Neuronal stem cell (in vitro differentiated cells): ENCODE data around the gene CDH11.

ENCODE experiments used
- DNase-seq: peaks from one replicate; pipeline ENCODE4 v3.0.0-alpha.2; 2013; ENCODE audit warnings: low spot score
- H2AFZ ChIP-seq: one replicate; pipeline ENCODE4 v1.6.1; 2013; ENCODE audit warnings: mild to moderate bottlenecking, low read length, inconsistent platforms
- H2AK5ac ChIP-seq: 2 replicates; pipeline ENCODE4 v1.6.1; 2013; ENCODE audit warnings: low read depth, mild to moderate bottlenecking, inconsistent platforms, low read length, moderate library complexity, mixed read lengths
- H2BK120ac ChIP-seq: 2 replicates; pipeline ENCODE4 v1.6.1; 2013; ENCODE audit warnings: low read depth, mild to moderate bottlenecking, inconsistent platforms, low read length, moderate library complexity, mixed read lengths
- H2BK12ac ChIP-seq: one replicate; pipeline ENCODE4 v1.6.1; 2013; ENCODE audit warnings: low read length, inconsistent platforms
- H2BK15ac ChIP-seq: 2 replicates; pipeline ENCODE4 v1.6.1; 2013; ENCODE audit warnings: mild to moderate bottlenecking, low read length, inconsistent platforms, mixed read lengths
- H2BK5ac ChIP-seq: one replicate; pipeline ENCODE4 v1.6.1; 2013; ENCODE audit warnings: inconsistent platforms, mild to moderate bottlenecking, low read length, moderate library complexity
- H3K14ac ChIP-seq: one replicate; pipeline ENCODE4 v1.6.1; 2013; ENCODE audit warnings: low read length, inconsistent platforms
- H3K18ac ChIP-seq: 2 replicates; pipeline ENCODE4 v1.6.1; 2013; ENCODE audit warnings: low read length, inconsistent platforms
- H3K23ac ChIP-seq: 2 replicates; pipeline ENCODE4 v1.6.1; 2013; ENCODE audit warnings: low read depth, mild to moderate bottlenecking, mixed read lengths, low read length, inconsistent platforms; ENCODE audit not compliant: poor library complexity
- H3K27ac ChIP-seq: replicated peaks from 3 replicates; pipeline ENCODE4 v1.5.1; 2013; ENCODE audit warnings: low read length, inconsistent platforms
- H3K27me3 ChIP-seq, 3 experiments: 2 replicates each; pipeline ENCODE4 v1.6.1; 2013; ENCODE audit warnings: low read length in 3 of 3, mild to moderate bottlenecking in 2 of 3, inconsistent platforms in 1 of 3, low read depth in 1 of 3, mixed read lengths in 1 of 3, moderate library complexity in 1 of 3; ENCODE audit not compliant: control insufficient read depth in 3 of 3, insufficient read depth in 3 of 3
- H3K36me3 ChIP-seq, 2 donors: replicated peaks in 1 of 2; 2 replicates each; pipeline ENCODE4 v1.6.1; 2013; ENCODE audit warnings: low read length in 2 of 2; ENCODE audit not compliant: control insufficient read depth in 2 of 2, insufficient read depth in 2 of 2
- H3K4ac ChIP-seq: 2 replicates; pipeline ENCODE4 v1.6.1; 2013; ENCODE audit warnings: inconsistent platforms, mild to moderate bottlenecking, low read length, moderate library complexity
- H3K4me1 ChIP-seq, 2 donors: 1 replicate in 1 of 2; 2 replicates in 1 of 2; pipeline ENCODE4 v1.6.1; 2013; ENCODE audit warnings: low read length in 2 of 2, low read depth in 1 of 2; ENCODE audit not compliant: control insufficient read depth in 2 of 2, insufficient read depth in 1 of 2
- H3K4me2 ChIP-seq: one replicate; pipeline ENCODE4 v1.6.1; 2013; ENCODE audit warnings: mild to moderate bottlenecking, low read length, inconsistent platforms; ENCODE audit not compliant: insufficient read depth, poor library complexity, severe bottlenecking
- H3K4me3 ChIP-seq, 2 donors: 2 replicates each; pipeline ENCODE4 v1.5.1; 2013; ENCODE audit warnings: low read length in 2 of 2, mild to moderate bottlenecking in 2 of 2, inconsistent platforms in 1 of 2, moderate library complexity in 1 of 2
- H3K79me1 ChIP-seq: one replicate; pipeline ENCODE4 v1.6.1; 2013; ENCODE audit warnings: low read depth, mild to moderate bottlenecking, inconsistent platforms, low read length, moderate library complexity
- H3K9ac ChIP-seq: one replicate; pipeline ENCODE4 v1.6.1; 2013; ENCODE audit warnings: mild to moderate bottlenecking, low read depth, low read length, inconsistent platforms; ENCODE audit not compliant: poor library complexity
- H3K9me3 ChIP-seq, 2 donors: replicated peaks in 1 of 2; 2 replicates each; pipeline versions ENCODE3 to v1.6.1; 2013; ENCODE audit warnings: low read length in 2 of 2, mild to moderate bottlenecking in 2 of 2, inconsistent platforms in 1 of 2, low read depth in 1 of 2, mixed read lengths in 1 of 2, moderate library complexity in 1 of 2; ENCODE audit not compliant: control insufficient read depth in 2 of 2, insufficient read depth in 1 of 2
- H4K8ac ChIP-seq: one replicate; pipeline ENCODE4 v1.6.1; 2013; ENCODE audit warnings: low read depth, mild to moderate bottlenecking, inconsistent platforms, low read length, moderate library complexity
- H4K91ac ChIP-seq: one replicate; pipeline ENCODE4 v1.6.1; 2013; ENCODE audit warnings: low read length, low read depth, mild to moderate bottlenecking, inconsistent platforms; ENCODE audit not compliant: poor library complexity
- WGBS, 2 donors: extraction: QIAGEN DNeasy Blood & Tissue Kit; methylation state at CpG; one replicate each; pipeline ENCODE4 v1.1.7; 2013; ENCODE audit warnings: missing lambda C conversion rate in 2 of 2, mixed read lengths in 1 of 2; ENCODE audit not compliant: insufficient read length in 2 of 2, insufficient replicate concordance in 1 of 2; ENCODE audit errors: extremely low coverage in 2 of 2; 5-methylcytosine and 5-hydroxymethylcytosine counted together

The CDH11 gene

GRCh38 chr16:64997751-64998150 lies 124.1 kb downstream of the CDH11 start:
- Histone ChIP-seq H3K9ac (no peak overlapping the region), H3K27me3 (no peaks in the 10 kb centered on the region), H2AFZ (no peak overlapping the region), H3K23ac (no peak overlapping the region), H3K4me1 (no peaks in the 10 kb centered on the region), H3K9me3 (no peaks in the 10 kb centered on the region), H2BK12ac (no peak overlapping the region), H2AK5ac (no peak overlapping the region), H3K4me3 (no peak overlapping the region), H3K27ac (no peak overlapping the region), H3K14ac (no peak overlapping the region), H2BK5ac (no peak overlapping the region), H4K8ac (no peak overlapping the region), H3K79me1 (peaks cover 3% of the 10 kb centered on the region), H2BK15ac (no peak overlapping the region), H3K18ac (no peak overlapping the region), H4K91ac (no peak overlapping the region), H3K36me3 (peaks cover 0 to 21% of the 10 kb centered on the region in 2 donors), H3K4ac (no peak overlapping the region), H3K4me2 (no peak overlapping the region), H2BK120ac (no peak overlapping the region)
- DNase-seq, result no peak
- no CpG with 5 or more reads among the region's 2 CpGs for WGBS, 2 donors

- Histone ChIP-seq H3K79me1 (peaks cover 3% of the 10 kb centered on the region), H3K4me1 (no peaks in the 10 kb centered on the region), H2BK120ac (no peak overlapping the region), H3K9me3 (no peaks in the 10 kb centered on the region), H3K4me2 (no peak overlapping the region), H3K27ac (no peak overlapping the region), H2BK15ac (no peak overlapping the region), H4K91ac (no peak overlapping the region), H3K23ac (no peak overlapping the region), H3K27me3 (no peaks in the 10 kb centered on the region), H2BK5ac (no peak overlapping the region), H4K8ac (no peak overlapping the region), H2AK5ac (no peak overlapping the region), H2AFZ (no peak overlapping the region), H3K4ac (no peak overlapping the region), H3K9ac (no peak overlapping the region), H3K18ac (no peak overlapping the region), H3K36me3 (peaks cover 0 to 23% of the 10 kb centered on the region in 2 donors), H2BK12ac (no peak overlapping the region), H3K14ac (no peak overlapping the region), H3K4me3 (no peak overlapping the region)
- no CpG with 5 or more reads among the region's 9 CpGs for WGBS, 2 donors
- no peak for DNase-seq
These were observed 124.7 kb downstream of the CDH11 start for GRCh38 chr16:64997121-64997520.

- no peaks in the 10 kb centered on the region for H3K4me1 ChIP-seq
- no peaks in the 10 kb centered on the region for H3K27me3 ChIP-seq
- H3K18ac ChIP-seq, result no peak overlapping the region
- no peak overlapping the region for H2BK120ac ChIP-seq
- peaks cover 3% of the 10 kb centered on the region for H3K79me1 ChIP-seq
- DNase-seq, result no peak
- no CpG with 5 or more reads among the region's 5 CpGs for WGBS, 2 donors
- no peak overlapping the region for H2BK12ac ChIP-seq
- no peak overlapping the region for H3K4ac ChIP-seq
- no peak overlapping the region for H2BK5ac ChIP-seq
- H2AFZ ChIP-seq, result no peak overlapping the region
- no peaks in the 10 kb centered on the region for H3K9me3 ChIP-seq
- no peak overlapping the region for H4K91ac ChIP-seq
- no peak overlapping the region for H3K23ac ChIP-seq
- no peak overlapping the region for H3K4me2 ChIP-seq
- no peak overlapping the region for H3K4me3 ChIP-seq
- no peak overlapping the region for H3K14ac ChIP-seq
- H2AK5ac ChIP-seq, result no peak overlapping the region
- peaks cover 0 to 25% of the 10 kb centered on the region in 2 donors for H3K36me3 ChIP-seq
- H4K8ac ChIP-seq, result no peak overlapping the region
- H3K9ac ChIP-seq, result no peak overlapping the region
- H3K27ac ChIP-seq, result no peak overlapping the region
- no peak overlapping the region for H2BK15ac ChIP-seq
These were observed 125.2 kb downstream of the CDH11 start for GRCh38 chr16:64996641-64997040.

GRCh38 chr16:64993464-64993863 lies 128.4 kb downstream of the CDH11 start:
- no peak overlapping the region for H2AK5ac ChIP-seq
- no peaks in the 10 kb centered on the region for H3K4me1 ChIP-seq
- H4K8ac ChIP-seq, result no peak overlapping the region
- no peak overlapping the region for H2AFZ ChIP-seq
- no peaks in the 10 kb centered on the region for H3K27me3 ChIP-seq
- no peak overlapping the region for H3K9ac ChIP-seq
- no peak overlapping the region for H3K23ac ChIP-seq
- H3K4me3 ChIP-seq, result no peak overlapping the region
- no CpG with 5 or more reads among the region's 2 CpGs for WGBS, 2 donors
- no peaks in the 10 kb centered on the region for H3K9me3 ChIP-seq
- no peak overlapping the region for H4K91ac ChIP-seq
- H3K14ac ChIP-seq, result no peak overlapping the region
- no peak overlapping the region for H3K18ac ChIP-seq
- H3K79me1 ChIP-seq, result peaks cover 1% of the 10 kb centered on the region
- no peak overlapping the region for H2BK15ac ChIP-seq
- peaks cover 0 to 34% of the 10 kb centered on the region in 2 donors for H3K36me3 ChIP-seq
- H3K27ac ChIP-seq, result no peak overlapping the region
- H2BK120ac ChIP-seq, result no peak overlapping the region
- DNase-seq, result no peak
- H3K4ac ChIP-seq, result no peak overlapping the region
- no peak overlapping the region for H2BK5ac ChIP-seq
- H2BK12ac ChIP-seq, result no peak overlapping the region
- H3K4me2 ChIP-seq, result no peak overlapping the region
